Measurements from ENCODE around the gene MUC4. TPM values are rescaled to one million over a fixed set of nuclear protein-coding genes. Genes with fewer than 3 reads are reported as not detected.

The MUC4 gene
- polyA plus RNA-seq (2012; ENCODE audit: insufficient read depth, insufficient read length), result 0.60 TPM

GRCh38 chr3:195811756-195812155 is at the start of gene MUC4:
MUC4 (minus strand) TSS chr3:195811929; CDS start chr3:195811817, 112 bp downstream.
- no peak for DNase-seq (ENCODE audit: low read depth, low spot score)
- H3K4me3 ChIP-seq (ENCODE audit: low read length), result no peak within 1 kb of the TSS

DNA sequence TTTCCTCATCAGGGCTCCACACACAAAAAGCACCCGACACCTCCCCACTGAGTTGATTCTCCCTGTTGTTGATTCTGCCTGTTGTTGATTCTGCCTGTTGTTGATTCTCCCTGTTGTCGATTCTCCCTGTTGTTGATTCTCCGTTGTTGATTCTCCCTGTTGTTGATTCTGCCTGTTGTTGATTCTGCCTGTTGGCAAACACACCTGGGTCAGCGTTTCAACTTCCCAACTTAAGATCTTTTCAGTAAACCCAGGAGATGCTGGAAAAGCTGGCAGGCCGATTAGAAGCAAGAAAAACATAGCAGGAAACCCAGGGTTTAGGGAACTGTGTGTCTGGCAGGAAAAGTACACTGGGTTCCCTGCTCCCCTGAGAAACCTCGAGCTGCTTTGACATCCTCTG is 48.7 kb upstream of the MUC4 start:
- H3K4me3 ChIP-seq (ENCODE audit: low read length), result no peak overlapping the region
- no peak for DNase-seq (ENCODE audit: low read depth, low spot score)

GRCh38 chr3:195859846-195860411 is 48.2 kb upstream of the MUC4 start:
- DNase-seq (ENCODE audit: low read depth, low spot score), result no peak
- no peak overlapping the region for H3K4me3 ChIP-seq (ENCODE audit: low read length)

DNA sequence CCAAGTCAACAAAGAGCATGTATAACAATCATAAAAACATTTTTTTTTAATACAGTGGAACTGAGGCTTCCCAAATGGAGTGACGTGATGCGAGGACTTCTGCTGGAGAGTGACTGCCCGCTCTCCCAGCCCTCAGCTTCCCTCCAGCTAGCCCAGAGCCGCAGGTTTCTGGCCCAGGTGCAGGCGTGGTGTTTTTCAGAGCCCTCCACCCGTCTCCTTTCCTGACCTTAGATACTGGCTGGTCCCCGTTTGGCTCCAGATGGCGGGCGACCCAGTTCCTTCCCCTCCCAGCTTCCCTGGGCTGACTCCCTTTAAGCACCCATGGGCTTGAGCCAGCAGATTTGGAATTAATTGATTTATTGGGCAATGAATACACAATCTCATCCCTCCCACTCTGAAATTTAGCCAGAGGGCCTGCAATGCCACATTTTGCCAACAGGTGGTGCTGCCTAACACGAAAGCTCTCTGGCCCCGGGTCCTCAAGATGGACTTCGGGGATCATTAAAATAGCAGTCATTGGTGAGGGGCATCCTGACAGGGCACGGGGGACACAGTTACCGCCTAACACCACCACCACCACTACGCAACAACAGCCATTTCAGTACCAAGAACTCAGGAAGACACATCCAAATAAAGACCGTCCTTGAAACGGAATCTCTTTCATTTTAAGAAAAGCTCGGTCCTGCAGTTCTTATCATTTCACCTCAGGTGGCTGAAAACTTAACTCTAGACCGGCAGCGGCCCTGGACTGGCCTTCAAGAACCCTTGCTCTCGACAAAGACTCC is 47.5 kb upstream of the MUC4 start:
- no peak overlapping the region for H3K4me3 ChIP-seq (ENCODE audit: low read length)
- peak; percentile 33 for DNase-seq (ENCODE audit: low read depth, low spot score)

- peak; percentile 78 for DNase-seq (ENCODE audit: low read depth, low spot score)
- H3K4me3 ChIP-seq (ENCODE audit: low read length), result peak overlapping the region; percentile 22
These were observed 44.8 kb upstream of the MUC4 start for GRCh38 chr3:195856410-195857084.

- H3K4me3 ChIP-seq (ENCODE audit: low read length), result no peak overlapping the region
- DNase-seq (ENCODE audit: low read depth, low spot score), result no peak
These were observed 44.0 kb upstream of the MUC4 start for GRCh38 chr3:195855471-195856409.

GRCh38 chr3:195854628-195855294 is 43.0 kb upstream of the MUC4 start:
- DNase-seq (ENCODE audit: low read depth, low spot score), result no peak

GRCh38 chr3:195853996-195854395 is 42.3 kb upstream of the MUC4 start:
- H3K4me3 ChIP-seq (ENCODE audit: low read length), result no peak overlapping the region
- DNase-seq (ENCODE audit: low read depth, low spot score), result peak; percentile 50

More at GRCh38 chr3:195854628-195855294, 43.0 kb upstream of the MUC4 start:
- H3K4me3 ChIP-seq (ENCODE audit: low read length), result no peak overlapping the region

DNA sequence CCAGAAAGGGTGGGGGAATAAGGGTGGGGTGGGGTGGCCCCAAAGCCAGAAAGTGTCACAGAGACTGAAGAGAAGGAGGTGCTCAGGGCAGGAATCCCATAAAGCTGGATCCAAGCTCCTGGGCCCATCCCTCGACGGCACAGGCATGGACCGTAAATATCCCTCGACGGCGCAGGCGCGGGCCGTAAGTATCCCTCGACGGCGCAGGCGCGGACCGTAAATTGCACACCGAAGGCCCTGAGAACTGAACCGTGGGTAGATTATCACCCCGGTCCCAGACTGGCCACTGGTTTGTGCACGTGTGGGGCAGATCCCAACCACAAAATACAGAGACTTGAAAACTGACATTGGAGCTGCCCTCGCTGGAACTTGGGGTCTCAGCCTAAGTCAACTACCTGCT is 41.3 kb upstream of the MUC4 start:
- H3K4me3 ChIP-seq (ENCODE audit: low read length), result no peak overlapping the region
- no peak for DNase-seq (ENCODE audit: low read depth, low spot score)

DNA sequence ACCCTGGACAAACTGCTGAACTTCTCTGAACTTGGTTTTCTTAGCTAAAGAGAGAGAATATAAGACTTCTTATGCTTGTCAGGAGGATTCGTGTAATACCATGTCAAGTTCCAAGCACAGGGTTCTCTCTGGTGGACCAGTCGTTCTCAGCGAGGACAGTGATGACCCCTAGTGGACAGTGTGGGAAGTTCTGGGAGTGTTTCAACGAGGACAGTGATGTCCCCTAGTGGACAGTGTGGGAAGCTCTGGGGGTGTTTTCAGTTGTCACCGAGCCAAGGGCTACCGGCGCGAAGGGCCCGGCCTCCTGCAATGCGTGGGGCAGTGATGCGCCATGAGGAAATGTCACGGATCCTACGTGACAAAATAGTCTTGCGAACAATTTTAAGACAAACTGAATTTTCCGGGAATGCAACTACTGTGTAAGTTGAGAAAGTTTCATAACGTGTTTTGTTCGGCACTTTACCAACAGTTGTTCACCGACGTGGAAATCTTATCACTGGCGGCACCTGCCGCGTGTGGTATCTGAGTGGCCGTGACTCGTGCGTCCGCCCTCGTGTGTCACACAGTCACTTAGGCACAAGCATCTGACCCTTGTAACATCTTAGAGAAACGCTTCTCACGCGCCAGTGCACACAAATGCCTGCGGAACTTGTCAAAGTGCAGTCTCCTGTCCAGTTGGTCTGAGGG is 39.3 kb upstream of the MUC4 start:
- DNase-seq (ENCODE audit: low read depth, low spot score), result peak; percentile 88
- no peak overlapping the region for H3K4me3 ChIP-seq (ENCODE audit: low read length)

DNA sequence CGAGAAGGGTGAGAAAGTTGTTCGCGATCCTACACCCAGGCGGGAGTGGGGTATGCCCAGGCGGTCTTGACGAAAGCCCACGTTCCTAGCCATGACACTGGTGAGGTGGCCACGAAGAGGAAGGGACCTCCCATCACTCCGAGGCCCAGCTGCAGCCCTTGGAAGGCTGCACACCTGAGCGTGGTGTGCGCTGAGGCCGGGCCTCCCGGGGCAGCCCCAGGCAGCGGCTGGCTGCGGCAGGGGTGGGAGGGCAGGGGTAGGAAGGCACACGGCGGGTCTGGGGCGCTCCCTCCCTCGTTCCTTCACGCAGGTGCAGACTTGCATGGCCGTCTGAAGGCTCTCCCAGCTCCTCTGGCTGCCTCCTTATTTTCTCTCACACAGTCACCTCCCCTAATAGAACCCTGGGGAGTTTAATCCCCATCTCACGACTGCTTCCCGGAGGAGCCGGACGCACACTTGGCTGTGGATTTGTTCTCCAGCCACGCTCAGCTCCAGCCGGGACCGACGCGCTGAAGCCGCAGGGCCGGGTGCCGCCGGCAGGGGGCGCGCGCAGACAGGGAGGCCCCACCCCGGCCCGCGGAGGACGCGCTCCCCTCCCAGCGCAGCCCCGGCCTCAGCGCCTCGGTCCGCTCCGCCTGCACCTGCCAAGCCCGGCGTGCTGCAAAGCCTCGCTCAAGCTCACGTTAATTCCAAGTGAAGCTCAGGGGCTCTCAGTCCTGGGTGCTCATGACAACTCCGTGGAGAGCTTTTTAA is 37.8 kb upstream of the MUC4 start:
- no peak for DNase-seq (ENCODE audit: low read depth, low spot score)
- H3K4me3 ChIP-seq (ENCODE audit: low read length), result no peak overlapping the region

DNA sequence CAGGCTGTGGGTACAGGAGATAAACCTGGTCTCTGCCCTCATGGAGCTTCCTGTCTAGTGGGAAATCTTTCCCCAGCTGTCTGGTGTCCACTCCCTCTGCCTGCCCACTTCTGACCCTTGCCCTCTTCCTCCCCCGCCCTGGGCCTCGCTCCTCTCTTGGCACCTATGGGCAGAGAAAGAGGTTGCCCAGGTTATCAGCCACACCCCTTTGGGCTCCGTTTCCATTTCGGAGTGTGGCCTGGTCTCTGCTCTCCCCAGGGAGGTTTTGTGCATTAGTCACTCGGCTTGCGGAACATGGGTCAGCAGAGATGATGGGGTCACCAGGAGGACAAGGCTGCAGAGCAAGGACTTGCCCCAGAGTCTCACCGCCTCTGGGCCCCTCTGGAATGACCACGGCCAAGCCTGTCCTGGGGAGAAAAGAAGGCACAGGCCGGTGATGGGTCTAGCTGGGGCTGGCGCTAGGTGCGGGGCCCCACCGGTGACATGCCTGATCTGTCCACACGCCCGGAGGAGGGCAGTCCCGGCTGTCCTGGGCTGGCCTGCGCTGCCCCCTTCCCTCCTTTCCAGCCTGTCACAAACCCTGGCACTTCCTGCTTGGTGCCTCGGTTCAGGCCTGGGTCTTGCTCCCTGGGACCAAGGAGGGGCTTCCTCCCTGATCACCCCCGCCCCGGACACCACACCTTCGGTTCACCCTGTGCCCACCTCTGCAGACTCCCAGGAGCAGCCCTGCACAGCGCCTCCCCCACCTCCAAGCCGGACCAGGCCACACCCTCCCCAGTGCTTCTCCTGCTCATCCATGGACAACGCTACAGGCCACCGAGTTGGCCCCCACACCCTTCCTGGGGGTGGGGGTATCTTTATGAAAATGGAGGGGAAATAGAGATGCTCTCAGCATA is 35.6 kb upstream of the MUC4 start:
- no peak overlapping the region for H3K4me3 ChIP-seq (ENCODE audit: low read length)
- no peak for DNase-seq (ENCODE audit: low read depth, low spot score)

- no peak overlapping the region for H3K4me3 ChIP-seq (ENCODE audit: low read length)
- no peak for DNase-seq (ENCODE audit: low read depth, low spot score)
These were observed 33.8 kb upstream of the MUC4 start for GRCh38 chr3:195845483-195845882.

DNA sequence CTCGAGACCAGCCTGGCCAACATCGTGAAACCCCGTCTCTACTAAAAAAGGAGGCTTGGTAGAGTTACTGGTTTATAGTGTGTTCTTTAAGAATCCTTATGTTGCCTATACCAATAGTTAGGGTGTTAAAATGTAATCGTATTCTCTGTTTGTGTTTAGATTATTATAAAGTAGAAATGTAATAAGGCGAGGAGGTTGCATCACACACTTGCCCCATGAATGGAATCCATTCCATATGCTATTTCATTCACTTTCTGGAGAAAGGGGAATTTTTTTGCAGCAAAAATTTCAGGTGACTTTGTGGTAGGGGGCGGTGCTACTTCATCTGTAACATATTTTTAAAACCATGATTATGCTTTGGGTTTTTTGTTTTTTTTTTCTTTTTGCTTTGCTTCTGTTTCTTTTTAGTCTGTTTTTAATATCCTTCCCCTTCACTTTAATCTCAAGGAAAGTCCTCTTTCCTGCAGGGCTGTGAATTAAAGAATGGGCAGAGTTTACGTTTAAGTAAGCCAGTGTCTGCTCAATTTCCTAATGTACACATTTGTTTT is 33.0 kb upstream of the MUC4 start:
- no peak for DNase-seq (ENCODE audit: low read depth, low spot score)
- H3K4me3 ChIP-seq (ENCODE audit: low read length), result no peak overlapping the region

DNA sequence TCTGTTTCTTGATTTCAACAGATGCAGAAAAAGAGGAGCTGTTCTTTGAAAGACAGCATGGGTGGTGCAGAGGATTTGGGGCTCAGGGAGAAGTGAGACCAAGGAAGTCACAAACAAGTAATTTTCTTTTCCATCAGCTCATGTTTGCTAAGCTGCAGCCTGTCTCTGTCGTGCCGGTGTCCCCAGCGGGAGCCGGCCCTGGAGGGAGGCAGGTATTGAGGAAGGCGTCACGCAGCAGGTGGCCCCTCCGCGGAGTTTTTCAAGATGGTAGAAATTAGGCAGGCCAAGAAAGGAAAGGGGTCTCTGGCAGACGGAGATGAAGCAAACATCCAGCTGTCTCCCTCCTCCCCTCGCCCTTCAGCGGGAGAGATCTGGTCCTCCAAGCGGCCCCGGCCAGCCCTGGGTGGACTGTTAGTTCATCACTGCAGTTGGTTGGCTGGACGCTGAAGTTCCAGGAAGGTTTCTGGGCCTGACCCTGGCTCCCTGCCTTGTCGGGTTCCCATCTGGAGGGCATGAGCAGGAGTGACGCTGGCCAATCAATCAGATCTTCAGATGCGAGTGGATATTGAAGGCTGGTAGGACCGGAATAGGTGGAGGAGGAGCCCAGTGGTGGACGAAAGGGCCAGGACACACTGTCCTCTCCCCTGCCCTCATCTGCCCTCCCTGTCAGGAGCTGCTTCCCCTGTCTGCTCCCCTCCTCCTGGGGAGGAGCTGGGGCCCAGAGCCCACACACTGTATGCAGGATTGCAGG is 27.7 kb upstream of the MUC4 start:
- H3K4me3 ChIP-seq (ENCODE audit: low read length), result no peak overlapping the region
- DNase-seq (ENCODE audit: low read depth, low spot score), result no peak

GRCh38 chr3:195838714-195839113 is 27.0 kb upstream of the MUC4 start:
- no peak overlapping the region for H3K4me3 ChIP-seq (ENCODE audit: low read length)
- no peak for DNase-seq (ENCODE audit: low read depth, low spot score)
